WTC11 (cell line): ENCODE measurements around the gene CDK10. TPM values are rescaled to one million over a fixed set of nuclear protein-coding genes. Genes with fewer than 3 reads are reported as not detected.

ENCODE experiments used
- ATAC-seq: fragments of 200-7000 bp; cut with Tn5 transposase; 2 replicates; pipeline ENCODE4 v1.10.0; 2021; ENCODE audit warnings: mild to moderate bottlenecking, moderate library complexity
- CTCF ChIA-PET: fragments of 300-600 bp; sonication (Branson Sonifier 250); formaldehyde crosslinking; loops from one replicate; lab custom pipeline; 2021; ENCODE audit warnings: antibody characterized with exemption; lab: Charles Lee
- POLR2A ChIA-PET: fragments of 350-600 bp; sonication (Branson Sonifier 250); formaldehyde crosslinking; loops from one replicate; lab custom pipeline; 2021; ENCODE audit warnings: antibody characterized with exemption; lab: Charles Lee
- DNase-seq: peaks from one replicate; pipeline ENCODE4 v3.0.0; 2021; ENCODE audit warnings: low spot score
- H3K27ac Mint-ChIP-seq: 2 replicates; pipeline ENCODE4 v1.8.0; 2021; ENCODE audit warnings: mixed read lengths
- H3K27me3 Mint-ChIP-seq: 2 replicates; pipeline ENCODE4 v1.8.0; 2021; ENCODE audit warnings: low read depth, mild to moderate bottlenecking, moderate library complexity, mixed read lengths
- H3K36me3 Mint-ChIP-seq: 2 replicates; pipeline ENCODE4 v1.8.0; 2021; ENCODE audit warnings: mixed read lengths
- H3K4me1 Mint-ChIP-seq: 2 replicates; pipeline ENCODE4 v1.8.0; 2022; ENCODE audit warnings: mixed read lengths
- H3K4me3 Mint-ChIP-seq: 2 replicates; pipeline ENCODE4 v1.8.0; 2021; ENCODE audit warnings: mild to moderate bottlenecking, moderate library complexity, mixed read lengths
- H3K9me3 Mint-ChIP-seq: 2 replicates; pipeline ENCODE4 v1.8.0; 2021; ENCODE audit warnings: mixed read lengths
- CREB1 ChIP-seq: sonication (generic); formaldehyde crosslinking; IDR thresholded peaks from 2 replicates; pipeline ENCODE4 v1.8.0; 2023; ENCODE audit warnings: mild to moderate bottlenecking, missing genetic modification reagents
- GTF2I ChIP-seq: fragments of 250-450 bp; sonication (Bioruptor Pico); conservative IDR thresholded peaks from 2 replicates; pipeline ENCODE4 v1.4.0; 2021; ENCODE audit warnings: mild to moderate bottlenecking
- HMGXB4 ChIP-seq: sonication (generic); formaldehyde crosslinking; IDR thresholded peaks from 2 replicates; pipeline ENCODE4 v1.8.1; 2023; ENCODE audit warnings: mild to moderate bottlenecking, moderate library complexity, missing genetic modification reagents
- NFE2L1 ChIP-seq: sonication (generic); formaldehyde crosslinking; IDR thresholded peaks from 2 replicates; pipeline ENCODE4 v1.8.1; 2023; ENCODE audit warnings: missing genetic modification reagents
- NR1H2 ChIP-seq: sonication (generic); formaldehyde crosslinking; IDR thresholded peaks from 2 replicates; pipeline ENCODE4 v1.9.0; 2021; ENCODE audit warnings: mild to moderate bottlenecking, moderate library complexity, missing genetic modification reagents
- PRRX2 ChIP-seq: fragments of 250-450 bp; sonication (Bioruptor Pico); IDR thresholded peaks from 2 replicates; pipeline ENCODE4 v1.8.0; 2021; ENCODE audit warnings: mild to moderate bottlenecking
- SOX15 ChIP-seq: fragments of 250-450 bp; sonication (Bioruptor Pico); IDR thresholded peaks from 2 replicates; pipeline ENCODE4 v1.9.0; 2021; ENCODE audit warnings: mild to moderate bottlenecking
- TP53 ChIP-seq: sonication (generic); formaldehyde crosslinking; IDR thresholded peaks from 2 replicates; pipeline ENCODE4 v1.8.1; 2023; ENCODE audit warnings: mild to moderate bottlenecking, missing genetic modification reagents
- ZBTB21 ChIP-seq: sonication (generic); formaldehyde crosslinking; IDR thresholded peaks from 2 replicates; pipeline ENCODE4 v1.8.1; 2023; ENCODE audit warnings: mild to moderate bottlenecking, missing genetic modification reagents, borderline replicate concordance
- ZNF425 ChIP-seq: fragments of 250-450 bp; sonication (Bioruptor Pico); conservative IDR thresholded peaks from 2 replicates; pipeline ENCODE4 v1.9.0; 2021; ENCODE audit warnings: mild to moderate bottlenecking
- total RNA-seq: library from RNA; stranded (reverse); gene quantifications from 3 replicates; pipeline ENCODE4 v1.2.3, GENCODE V29; 2021
- TF ChIP-seq, protein P1 (sequence below): fragments of 250-450 bp; sonication (Bioruptor Pico); IDR thresholded peaks from 2 replicates; pipeline ENCODE4 v2.1.2; 2022; ENCODE audit warnings: mild to moderate bottlenecking, moderate library complexity
- TF ChIP-seq, protein P2 (sequence below): sonication (generic); formaldehyde crosslinking; IDR thresholded peaks from 2 replicates; pipeline ENCODE4 v1.8.1; 2023; ENCODE audit warnings: mild to moderate bottlenecking, missing genetic modification reagents, borderline replicate concordance
- TF ChIP-seq, protein P3 (sequence below): sonication (generic); formaldehyde crosslinking; IDR thresholded peaks from 2 replicates; pipeline ENCODE4 v1.8.0; 2022; ENCODE audit warnings: mild to moderate bottlenecking, missing genetic modification reagents
- TF ChIP-seq, protein P4 (sequence below): sonication (generic); formaldehyde crosslinking; IDR thresholded peaks from 2 replicates; pipeline ENCODE4 v1.8.1; 2023; ENCODE audit warnings: mild to moderate bottlenecking, missing genetic modification reagents, moderate library complexity

CDK10 gene
- total RNA-seq, 1 experiment from 2014 or later = 102 TPM

DNA sequence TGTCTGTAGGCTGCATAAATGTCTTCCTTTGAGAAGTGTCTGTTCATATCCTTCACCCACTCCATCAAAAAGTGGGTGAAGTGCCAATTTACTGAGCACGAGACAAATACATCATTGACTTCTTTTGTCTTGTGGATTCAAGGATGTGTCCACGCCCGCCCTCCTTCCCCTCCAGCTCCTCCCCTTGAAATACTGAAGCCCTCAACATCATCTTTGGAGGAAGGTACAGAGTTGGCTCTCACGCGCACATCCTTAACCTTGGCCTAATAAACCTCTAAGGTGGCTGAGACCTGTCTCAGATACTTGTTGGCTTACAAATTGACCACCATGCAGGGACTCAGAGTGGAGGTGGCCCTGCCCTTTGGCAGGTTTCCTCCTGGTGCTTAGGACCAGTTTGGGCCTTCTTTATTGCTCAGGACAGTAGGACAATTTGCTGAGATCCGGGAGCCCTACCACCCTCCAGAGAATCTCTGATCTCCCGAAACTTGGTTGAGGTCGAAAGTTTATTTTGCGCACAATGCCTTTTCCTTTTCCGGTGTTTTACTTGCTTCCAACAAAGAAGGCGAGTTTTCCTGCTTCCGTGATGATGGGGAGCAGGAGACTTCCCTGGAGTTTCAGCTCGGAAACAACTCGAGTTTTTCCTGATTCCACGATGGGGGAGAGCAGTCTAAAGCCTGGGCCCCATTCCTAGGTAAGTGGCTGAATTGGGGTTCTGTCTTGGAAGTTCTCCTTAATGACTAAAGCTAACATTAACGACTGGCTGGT, 14.1 kb upstream of the CDK10 start (continued):
- TF ChIP-seq HMGXB4 (no peak), NFE2L1 (CRISPR knock-in tag) (no peak), CREB1 (no peak), ZNF425 (CRISPR knock-in tag) (no peak), TP53 (CRISPR knock-in tag) (no peak), PRRX2 (CRISPR knock-in tag) (no peak), ZBTB21 (no peak), GTF2I (no peak)
- TF ChIP-seq, protein P1, sequence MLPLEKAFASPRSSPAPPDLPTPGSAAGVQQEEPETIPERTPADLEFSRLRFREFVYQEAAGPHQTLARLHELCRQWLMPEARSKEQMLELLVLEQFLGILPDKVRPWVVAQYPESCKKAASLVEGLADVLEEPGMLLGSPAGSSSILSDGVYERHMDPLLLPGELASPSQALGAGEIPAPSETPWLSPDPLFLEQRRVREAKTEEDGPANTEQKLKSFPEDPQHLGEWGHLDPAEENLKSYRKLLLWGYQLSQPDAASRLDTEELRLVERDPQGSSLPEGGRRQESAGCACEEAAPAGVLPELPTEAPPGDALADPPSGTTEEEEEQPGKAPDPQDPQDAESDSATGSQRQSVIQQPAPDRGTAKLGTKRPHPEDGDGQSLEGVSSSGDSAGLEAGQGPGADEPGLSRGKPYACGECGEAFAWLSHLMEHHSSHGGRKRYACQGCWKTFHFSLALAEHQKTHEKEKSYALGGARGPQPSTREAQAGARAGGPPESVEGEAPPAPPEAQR (CRISPR knock-in tag) = no peak
- TF ChIP-seq, protein P2, sequence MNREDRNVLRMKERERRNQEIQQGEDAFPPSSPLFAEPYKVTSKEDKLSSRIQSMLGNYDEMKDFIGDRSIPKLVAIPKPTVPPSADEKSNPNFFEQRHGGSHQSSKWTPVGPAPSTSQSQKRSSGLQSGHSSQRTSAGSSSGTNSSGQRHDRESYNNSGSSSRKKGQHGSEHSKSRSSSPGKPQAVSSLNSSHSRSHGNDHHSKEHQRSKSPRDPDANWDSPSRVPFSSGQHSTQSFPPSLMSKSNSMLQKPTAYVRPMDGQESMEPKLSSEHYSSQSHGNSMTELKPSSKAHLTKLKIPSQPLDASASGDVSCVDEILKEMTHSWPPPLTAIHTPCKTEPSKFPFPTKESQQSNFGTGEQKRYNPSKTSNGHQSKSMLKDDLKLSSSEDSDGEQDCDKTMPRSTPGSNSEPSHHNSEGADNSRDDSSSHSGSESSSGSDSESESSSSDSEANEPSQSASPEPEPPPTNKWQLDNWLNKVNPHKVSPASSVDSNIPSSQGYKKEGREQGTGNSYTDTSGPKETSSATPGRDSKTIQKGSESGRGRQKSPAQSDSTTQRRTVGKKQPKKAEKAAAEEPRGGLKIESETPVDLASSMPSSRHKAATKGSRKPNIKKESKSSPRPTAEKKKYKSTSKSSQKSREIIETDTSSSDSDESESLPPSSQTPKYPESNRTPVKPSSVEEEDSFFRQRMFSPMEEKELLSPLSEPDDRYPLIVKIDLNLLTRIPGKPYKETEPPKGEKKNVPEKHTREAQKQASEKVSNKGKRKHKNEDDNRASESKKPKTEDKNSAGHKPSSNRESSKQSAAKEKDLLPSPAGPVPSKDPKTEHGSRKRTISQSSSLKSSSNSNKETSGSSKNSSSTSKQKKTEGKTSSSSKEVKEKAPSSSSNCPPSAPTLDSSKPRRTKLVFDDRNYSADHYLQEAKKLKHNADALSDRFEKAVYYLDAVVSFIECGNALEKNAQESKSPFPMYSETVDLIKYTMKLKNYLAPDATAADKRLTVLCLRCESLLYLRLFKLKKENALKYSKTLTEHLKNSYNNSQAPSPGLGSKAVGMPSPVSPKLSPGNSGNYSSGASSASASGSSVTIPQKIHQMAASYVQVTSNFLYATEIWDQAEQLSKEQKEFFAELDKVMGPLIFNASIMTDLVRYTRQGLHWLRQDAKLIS (CRISPR knock-in tag) = no peak

- no peaks in the 10 kb centered on the region for H3K4me1 Mint-ChIP-seq
- H3K4me3 Mint-ChIP-seq = no peak overlapping the region
- no peak for ATAC-seq
- peaks cover 2% of the 10 kb centered on the region for H3K27me3 Mint-ChIP-seq
- ChIA-PET CTCF (interaction anchor here (0.6 kb wide), 1 partner anchor 35 kb away, joined by 3 read pairs; no protein-coding TSS in a partner anchor), POLR2A (no interaction called here)
- peaks cover 54% of the 10 kb centered on the region for H3K36me3 Mint-ChIP-seq
- TF ChIP-seq ZBTB21 (no peak), SOX15 (CRISPR knock-in tag) (no peak), NR1H2 (CRISPR knock-in tag) (no peak)
- TF ChIP-seq, protein P3, sequence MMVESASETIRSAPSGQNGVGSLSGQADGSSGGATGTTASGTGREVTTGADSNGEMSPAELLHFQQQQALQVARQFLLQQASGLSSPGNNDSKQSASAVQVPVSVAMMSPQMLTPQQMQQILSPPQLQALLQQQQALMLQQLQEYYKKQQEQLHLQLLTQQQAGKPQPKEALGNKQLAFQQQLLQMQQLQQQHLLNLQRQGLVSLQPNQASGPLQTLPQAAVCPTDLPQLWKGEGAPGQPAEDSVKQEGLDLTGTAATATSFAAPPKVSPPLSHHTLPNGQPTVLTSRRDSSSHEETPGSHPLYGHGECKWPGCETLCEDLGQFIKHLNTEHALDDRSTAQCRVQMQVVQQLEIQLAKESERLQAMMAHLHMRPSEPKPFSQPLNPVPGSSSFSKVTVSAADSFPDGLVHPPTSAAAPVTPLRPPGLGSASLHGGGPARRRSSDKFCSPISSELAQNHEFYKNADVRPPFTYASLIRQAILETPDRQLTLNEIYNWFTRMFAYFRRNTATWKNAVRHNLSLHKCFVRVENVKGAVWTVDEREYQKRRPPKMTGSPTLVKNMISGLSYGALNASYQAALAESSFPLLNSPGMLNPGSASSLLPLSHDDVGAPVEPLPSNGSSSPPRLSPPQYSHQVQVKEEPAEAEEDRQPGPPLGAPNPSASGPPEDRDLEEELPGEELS (CRISPR knock-in tag) = no peak
- TF ChIP-seq, protein P4, sequence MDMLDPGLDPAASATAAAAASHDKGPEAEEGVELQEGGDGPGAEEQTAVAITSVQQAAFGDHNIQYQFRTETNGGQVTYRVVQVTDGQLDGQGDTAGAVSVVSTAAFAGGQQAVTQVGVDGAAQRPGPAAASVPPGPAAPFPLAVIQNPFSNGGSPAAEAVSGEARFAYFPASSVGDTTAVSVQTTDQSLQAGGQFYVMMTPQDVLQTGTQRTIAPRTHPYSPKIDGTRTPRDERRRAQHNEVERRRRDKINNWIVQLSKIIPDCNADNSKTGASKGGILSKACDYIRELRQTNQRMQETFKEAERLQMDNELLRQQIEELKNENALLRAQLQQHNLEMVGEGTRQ = no peak
- H3K9me3 Mint-ChIP-seq = peaks cover 32% of the 10 kb centered on the region
- no peak for DNase-seq
- H3K27ac Mint-ChIP-seq = no peak overlapping the region
Observed at GRCh38 chr16:89678258-89678657, 8.2 kb upstream of the CDK10 start.
